T47D (cell line): ENCODE data around the gene CACNA1I.

Source experiments
- DNase-seq, 2 experiments: peaks; one replicate each; pipeline versions ENCODE4 v3.0.0 to v3.0.0-alpha.2; 2011 to 2012; ENCODE audit warnings: low read depth in 1 of 2, low spot score in 1 of 2
- JUND ChIP-seq: IDR thresholded peaks from 2 replicates; pipeline ENCODE4 v1.6.1; 2012; ENCODE audit warnings: low read depth
- in situ Hi-C: cut with HindIII; loops from 2 replicates; pipeline ENCODE4 v1.10.0; 2016; ENCODE audit warnings: low sequenced_read_pairs, low pct_unique_long_range_greater_than_20kb

CACNA1I gene

GRCh38 chr22:39580006-39580441 is 9.5 kb downstream of the CACNA1I start:
- TF ChIP-seq JUND, result no peak
- no peak for DNase-seq
- in situ Hi-C loops, result no loop called here

- TF ChIP-seq JUND, result no peak
- no peak for DNase-seq
- in situ Hi-C loops, result no loop called here
Measured at GRCh38 chr22:39580795-39581194, 10.2 kb downstream of the CACNA1I start.

GRCh38 chr22:39581303-39581702 is 10.8 kb downstream of the CACNA1I start:
- in situ Hi-C loops, result no loop called here

GRCh38 chr22:39583066-39583667 is 12.6 kb downstream of the CACNA1I start:
- no peak for TF ChIP-seq JUND
- no peak for DNase-seq
- in situ Hi-C loops, result no loop called here

More at GRCh38 chr22:39581303-39581702, 10.8 kb downstream of the CACNA1I start:
- DNase-seq, result no peak
- no peak for TF ChIP-seq JUND

GRCh38 chr22:39589875-39590274 is 19.3 kb downstream of the CACNA1I start:
- in situ Hi-C loops, result no loop called here
- no peak for DNase-seq
- no peak for TF ChIP-seq JUND

- no peak for DNase-seq
- no peak for TF ChIP-seq JUND
- in situ Hi-C loops, result no loop called here
Measured at GRCh38 chr22:39592081-39593065, 21.8 kb downstream of the CACNA1I start.

GRCh38 chr22:39593066-39593930 is 22.7 kb downstream of the CACNA1I start:
- TF ChIP-seq JUND, result no peak
- DNase-seq, result no peak
- in situ Hi-C loops, result no loop called here

GRCh38 chr22:39593931-39594285 is 23.4 kb downstream of the CACNA1I start:
- DNase-seq, result no peak
- in situ Hi-C loops, result no loop called here
- TF ChIP-seq JUND, result no peak

GRCh38 chr22:39594411-39594810 is 23.9 kb downstream of the CACNA1I start:
- in situ Hi-C loops, result no loop called here
- no peak for DNase-seq
- TF ChIP-seq JUND, result no peak

- no peak for DNase-seq
- TF ChIP-seq JUND, result no peak
- in situ Hi-C loops, result no loop called here
Measured at GRCh38 chr22:39595622-39596172, 25.1 kb downstream of the CACNA1I start.

GRCh38 chr22:39596601-39597000 is 26.0 kb downstream of the CACNA1I start:
- TF ChIP-seq JUND, result no peak
- in situ Hi-C loops, result no loop called here
- DNase-seq, result no peak

- no peak for DNase-seq
- no peak for TF ChIP-seq JUND
- in situ Hi-C loops, result no loop called here
Measured at GRCh38 chr22:39597236-39597869, 26.8 kb downstream of the CACNA1I start.
